NCI-H2171 (cell line): ENCODE data around the gene NSD2.
"Not testable (repeated sequence)": the region's sequence is repeated elsewhere in the genome, so short reads cannot be mapped to it uniquely, and the experiment has no call there.

Source experiments
- DNase-seq: peaks from one replicate; lab custom pipeline; 2025; lab: John Stamatoyannopoulos, UW

NSD2 gene

DNA sequence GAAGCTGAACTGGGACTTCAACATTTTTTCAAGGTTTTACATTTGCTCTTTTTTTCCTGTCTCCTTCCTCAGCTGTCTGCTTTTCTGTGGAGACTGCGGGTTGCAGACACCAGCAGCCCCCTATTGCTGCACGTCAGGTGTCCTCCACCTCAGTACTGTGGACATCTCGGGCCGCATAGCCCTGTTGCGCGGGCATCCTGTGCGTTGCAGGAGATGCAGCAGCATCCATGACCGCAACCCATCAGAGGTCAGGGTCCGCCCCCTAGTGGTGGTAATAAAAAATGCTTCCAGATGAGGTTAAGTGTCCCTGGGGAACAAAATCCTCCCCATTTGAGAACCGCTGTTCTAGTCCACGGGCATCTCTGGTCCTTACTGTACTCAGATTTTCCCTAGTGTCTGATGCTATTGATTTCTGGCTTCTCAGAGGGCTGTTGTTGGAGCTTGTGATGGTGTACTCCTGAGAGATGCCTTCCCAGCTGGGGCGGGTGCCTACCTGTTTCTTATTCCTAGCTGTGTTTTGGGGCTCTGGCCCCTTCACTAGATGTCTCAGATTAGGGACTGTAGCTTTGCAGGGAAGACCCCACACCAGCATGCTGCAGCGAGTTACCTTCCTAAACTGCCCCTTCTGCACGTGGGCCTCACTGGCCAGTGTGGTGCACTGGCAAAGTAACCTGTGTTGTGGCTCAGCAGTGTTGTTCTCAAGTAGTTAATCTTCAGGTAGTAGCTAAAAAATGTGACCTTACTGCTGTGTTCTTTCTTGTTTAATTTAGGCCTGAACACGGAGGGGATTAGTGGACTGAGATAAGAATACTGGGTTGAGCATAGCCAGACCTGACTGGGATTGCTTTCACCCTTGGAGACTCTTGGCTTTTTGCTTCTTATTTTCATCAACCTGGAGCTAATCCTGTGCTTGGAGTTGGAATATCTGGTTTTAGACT is 28.2 kb downstream of the NSD2 start:
- DNase-seq: peak; percentile 23

GRCh38 chr4:1900087-1900433 is 28.9 kb downstream of the NSD2 start:
- no peak for DNase-seq

DNA sequence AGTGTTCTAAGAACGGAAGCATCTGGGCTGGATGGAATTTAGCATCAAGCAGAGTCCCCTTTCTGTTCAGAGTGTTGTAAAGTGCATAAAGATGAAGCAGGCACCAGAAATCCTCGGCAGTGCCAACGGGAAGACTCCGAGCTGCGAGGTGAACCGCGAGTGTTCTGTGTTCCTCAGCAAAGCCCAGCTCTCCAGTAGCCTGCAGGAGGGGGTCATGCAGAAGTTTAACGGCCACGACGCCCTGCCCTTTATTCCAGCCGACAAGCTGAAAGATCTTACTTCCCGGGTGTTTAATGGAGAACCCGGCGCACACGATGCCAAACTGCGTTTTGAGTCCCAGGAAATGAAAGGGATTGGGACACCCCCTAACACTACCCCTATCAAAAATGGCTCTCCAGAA is 29.4 kb downstream of the NSD2 start:
- no peak for DNase-seq

DNA sequence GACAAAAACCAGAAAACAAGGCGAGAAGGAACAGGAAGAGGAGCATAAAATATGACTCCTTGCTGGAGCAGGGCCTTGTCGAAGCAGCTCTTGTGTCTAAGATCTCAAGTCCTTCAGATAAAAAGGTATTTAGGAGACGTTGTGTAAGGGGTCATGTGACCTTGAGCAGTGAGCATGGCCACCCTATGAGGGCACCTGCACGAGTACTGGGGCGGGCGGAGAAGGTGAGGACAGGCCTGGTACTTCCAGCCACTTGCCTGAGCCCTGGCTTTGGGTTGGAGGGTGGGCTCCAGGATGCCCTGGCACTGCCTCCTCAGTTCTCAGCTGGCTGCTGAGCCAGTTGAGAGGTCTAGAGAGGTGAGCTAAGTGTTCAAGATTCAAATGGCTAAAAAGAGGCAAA is 29.9 kb downstream of the NSD2 start:
- no peak for DNase-seq

GRCh38 chr4:1902243-1902642 is 31.1 kb downstream of the NSD2 start:
- DNase-seq: no peak

DNA sequence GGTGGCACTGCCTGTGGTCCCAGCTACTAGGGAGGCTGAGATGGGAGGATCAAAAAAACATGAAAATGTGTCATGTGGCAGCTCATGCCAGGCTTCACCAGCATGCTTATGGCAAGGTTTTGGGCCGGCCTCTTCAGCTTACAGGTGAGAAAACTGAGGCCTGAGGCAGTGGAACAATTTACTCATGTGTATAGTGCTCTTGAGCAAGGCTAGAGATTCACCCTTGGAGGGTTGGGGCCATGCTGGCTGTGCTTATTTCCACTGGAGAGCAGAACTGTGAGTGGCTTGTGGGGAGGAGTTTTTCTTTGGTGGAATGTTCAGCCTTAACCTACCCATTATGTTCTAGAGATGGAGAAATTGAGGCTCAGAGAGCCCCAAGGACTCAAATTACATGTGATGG is 31.8 kb downstream of the NSD2 start:
- DNase-seq: no peak

GRCh38 chr4:1904042-1904441 is 32.8 kb downstream of the NSD2 start:
- no peak for DNase-seq

DNA sequence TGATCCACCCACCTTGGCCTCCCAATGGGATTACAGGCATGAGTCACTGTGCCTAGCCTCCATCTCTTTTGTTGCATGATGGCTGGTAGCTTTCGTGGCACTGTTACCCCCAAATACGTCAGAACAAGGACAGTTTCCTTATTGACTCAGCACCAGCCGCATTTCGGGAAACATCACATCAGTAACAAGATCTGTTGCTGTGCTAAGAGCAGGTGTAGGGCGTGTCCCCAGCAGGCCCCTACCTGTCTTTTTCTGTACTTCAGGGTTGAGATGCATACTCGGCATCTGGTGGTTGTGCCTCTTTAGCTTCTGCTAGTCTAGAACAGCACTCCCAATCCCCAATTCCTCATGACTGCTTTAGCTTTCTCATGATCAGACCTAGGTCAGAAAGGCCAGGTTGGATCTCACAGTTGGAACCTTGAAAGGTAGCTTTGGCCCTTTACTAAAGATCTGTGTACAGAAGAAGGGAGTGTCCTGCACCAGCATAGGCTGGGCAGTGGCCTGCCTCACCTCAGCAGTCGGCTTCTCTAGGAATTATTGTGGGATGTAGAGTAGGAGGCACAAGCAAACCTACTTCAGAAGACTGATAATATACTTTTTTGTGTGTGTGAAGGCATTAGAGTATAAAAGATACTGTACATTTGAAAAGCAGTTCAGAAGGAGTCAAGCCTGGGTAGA is 36.8 kb downstream of the NSD2 start:
- peak; percentile 58 for DNase-seq

DNA sequence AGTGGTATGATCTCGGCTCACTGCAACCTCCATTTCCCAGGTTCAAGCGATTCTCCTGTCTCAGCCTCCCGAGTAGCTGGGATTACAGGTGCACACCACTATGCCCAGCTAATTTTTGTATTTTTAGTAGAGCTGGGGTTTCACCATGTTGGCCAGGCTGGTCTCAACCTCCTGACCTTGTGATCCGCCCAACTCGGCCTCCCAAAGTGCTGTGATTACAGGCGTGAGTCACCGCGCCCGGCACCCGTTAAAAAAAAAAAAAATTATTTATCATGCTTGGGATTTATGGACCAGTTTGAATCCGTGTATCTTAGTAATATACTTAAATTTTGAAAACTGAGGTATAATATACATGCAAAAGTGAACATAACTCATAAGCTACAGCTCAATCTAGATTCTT is 38.5 kb downstream of the NSD2 start:
- DNase-seq: not testable (repeated sequence)

GRCh38 chr4:1910643-1911042 is 39.5 kb downstream of the NSD2 start:
- peak; percentile 20 for DNase-seq

DNA sequence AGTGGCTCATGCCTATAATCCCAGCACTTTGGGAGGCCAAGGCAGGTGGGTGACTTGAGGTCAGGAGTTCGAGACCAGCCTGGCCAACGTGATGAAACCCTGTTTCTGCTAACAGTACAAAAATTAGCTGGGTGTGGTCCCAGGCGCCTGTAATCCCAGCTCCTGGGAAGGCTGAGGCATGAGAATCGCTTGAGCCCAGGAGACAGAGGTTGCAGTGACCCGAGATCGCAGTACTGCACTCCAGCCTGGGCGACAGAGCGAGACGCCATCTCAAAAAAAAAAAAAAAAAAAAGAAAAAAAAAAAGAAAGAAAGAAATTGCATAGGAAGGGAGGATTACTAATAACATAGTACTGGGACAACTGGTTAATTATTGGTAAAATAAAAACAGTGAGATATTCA is 40.1 kb downstream of the NSD2 start:
- DNase-seq: not testable (repeated sequence)

DNA sequence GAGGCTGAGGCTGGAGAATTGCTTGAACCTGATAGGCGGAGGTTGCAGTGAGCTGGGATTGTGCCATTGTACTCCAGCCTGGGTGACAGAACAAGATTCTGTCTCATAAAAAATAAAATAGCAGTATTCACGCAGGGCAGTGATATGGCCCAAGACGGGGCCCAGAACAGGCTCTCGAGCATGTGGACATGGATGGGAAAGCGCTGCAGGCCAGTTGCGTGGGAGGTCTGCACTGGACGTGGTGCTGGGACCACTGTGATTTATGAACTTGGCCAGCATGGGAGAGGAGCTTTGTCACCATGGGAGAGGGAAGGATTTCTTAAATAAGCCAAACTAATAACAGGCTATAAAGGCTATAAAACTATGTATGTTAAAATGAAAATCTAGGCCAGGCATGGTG is 51.6 kb downstream of the NSD2 start:
- no peak for DNase-seq

DNA sequence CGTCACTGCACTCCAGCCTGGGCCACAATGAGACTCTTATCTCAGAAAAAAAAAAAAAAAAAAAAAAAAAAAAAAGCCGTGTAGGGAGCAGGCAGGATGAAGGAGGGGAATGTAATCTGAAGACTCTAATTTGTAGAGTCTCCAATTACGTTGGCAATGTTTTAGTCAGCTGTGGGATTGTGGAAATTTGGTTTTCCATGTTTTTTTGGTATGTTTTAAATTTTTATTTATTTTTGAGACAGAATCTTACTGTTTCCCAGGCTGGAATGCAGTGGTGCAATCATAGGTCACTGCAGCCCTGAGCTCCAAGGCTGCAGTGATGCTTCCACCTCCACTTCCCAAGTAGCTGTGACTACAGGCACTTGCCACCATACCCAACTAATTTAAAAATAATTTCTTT is 56.5 kb downstream of the NSD2 start:
- no peak for DNase-seq

DNA sequence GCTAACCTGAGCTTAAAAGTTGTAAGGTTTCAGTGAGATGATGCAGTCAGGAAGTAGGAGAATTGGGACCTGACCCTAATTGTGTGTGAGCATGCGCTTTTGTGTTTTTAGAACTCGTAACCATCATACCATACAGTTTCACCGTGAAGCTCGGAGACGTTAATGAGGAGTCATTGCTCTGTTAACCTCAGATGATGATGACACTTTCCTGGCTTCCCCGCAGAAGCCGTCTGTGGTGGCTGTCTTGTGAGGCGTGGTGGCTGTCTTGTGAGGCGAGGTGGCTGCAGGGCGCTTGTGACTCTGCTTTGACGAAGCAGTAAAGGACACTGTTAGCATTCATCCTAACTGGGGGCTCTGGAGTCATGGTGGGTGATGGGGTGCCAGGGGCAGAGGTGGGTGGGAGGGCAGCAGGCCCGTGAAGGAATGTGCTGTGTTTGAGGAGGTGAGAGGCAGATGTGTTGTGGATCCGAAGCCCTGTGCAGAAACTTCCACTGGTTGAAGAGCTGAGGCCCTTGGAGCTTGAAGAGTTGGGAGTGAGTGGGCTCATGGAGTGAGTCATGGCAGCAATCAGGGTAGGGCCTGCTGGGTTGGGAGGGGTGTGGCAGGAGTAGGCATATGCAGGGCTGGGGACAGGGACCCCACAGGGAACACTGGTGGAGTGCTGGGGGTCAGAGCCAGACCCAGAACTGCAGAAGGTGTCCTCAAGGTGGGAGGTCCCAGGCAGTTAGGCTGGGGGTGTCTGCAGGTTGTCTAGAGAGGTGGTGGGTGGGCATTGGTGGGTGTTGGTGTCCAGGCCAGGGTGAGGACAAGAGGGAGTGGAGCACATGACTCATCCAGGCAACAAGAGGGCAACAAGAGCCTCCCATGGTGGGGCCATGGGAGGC is 57.4 kb downstream of the NSD2 start:
- no peak for DNase-seq

GRCh38 chr4:1932736-1933135 is 61.5 kb downstream of the NSD2 start:
- no peak for DNase-seq

- no peak for DNase-seq
Measured at GRCh38 chr4:1933700-1934099, 62.5 kb downstream of the NSD2 start.

DNA sequence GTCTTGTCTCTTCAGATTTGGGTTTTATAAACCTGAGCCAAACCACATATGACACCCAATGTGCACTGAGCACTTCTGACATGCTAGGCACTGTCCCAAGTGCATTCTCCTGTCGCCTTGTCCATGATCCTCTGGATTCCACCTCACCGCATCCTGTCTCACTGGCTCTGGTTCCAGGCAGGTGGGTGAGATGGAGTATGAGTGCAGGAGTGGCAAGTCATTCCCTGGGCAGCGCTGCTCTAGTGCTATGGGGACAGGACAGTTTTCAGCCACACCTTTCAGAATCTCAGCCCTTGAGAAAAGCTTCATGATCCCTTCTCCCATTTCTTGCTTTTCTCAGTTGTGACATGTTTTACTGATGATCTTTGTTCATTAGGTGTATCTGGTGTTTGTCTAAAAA is 66.4 kb downstream of the NSD2 start:
- DNase-seq: no peak

DNA sequence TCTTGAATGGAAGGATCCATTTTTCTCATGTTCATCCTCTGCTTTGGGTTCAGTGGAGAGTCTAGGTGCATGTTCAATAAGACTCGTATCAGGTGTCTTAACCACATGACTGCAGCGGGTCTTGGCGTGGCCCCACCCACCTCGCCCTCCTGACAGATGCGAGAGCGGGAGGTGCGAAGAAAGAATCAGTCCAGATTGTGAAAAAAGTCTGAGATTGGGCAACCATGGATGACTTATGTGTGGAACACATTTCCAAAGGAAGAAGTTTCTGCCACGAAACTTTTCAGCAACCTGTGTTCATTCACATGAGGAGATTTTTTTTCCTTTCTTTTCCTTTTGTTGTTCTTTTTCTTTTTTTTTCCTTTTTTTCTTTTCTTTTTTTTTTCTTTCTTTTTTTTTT is 66.8 kb downstream of the NSD2 start:
- no peak for DNase-seq

- DNase-seq: no peak
Measured at GRCh38 chr4:1939664-1940509, 68.7 kb downstream of the NSD2 start.

- no peak for DNase-seq
Measured at GRCh38 chr4:1940566-1940965, 69.4 kb downstream of the NSD2 start.

DNA sequence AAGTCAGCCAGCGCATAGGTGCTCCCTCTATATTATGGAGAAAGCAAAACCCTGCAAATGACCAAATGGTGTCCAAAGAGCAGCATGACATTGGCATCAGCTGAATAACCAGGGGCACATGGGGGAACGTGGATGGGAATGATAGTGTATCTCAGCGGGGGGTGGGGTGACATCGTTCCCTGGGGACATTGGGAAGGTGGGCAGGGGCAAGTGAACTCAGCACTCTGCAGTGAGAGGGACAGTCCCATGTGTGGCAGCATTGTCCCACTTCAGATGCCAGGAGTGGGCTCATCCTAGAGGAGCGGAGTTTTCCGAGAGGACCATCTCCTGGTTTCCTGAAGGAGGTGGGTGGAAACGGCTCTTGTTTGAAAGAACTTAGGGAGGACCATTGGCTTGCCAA is 72.7 kb downstream of the NSD2 start:
- DNase-seq: no peak
